ENCODE data around the gene CDPF1. TPM values are rescaled to one million over a fixed set of nuclear protein-coding genes. Genes with fewer than 3 reads are reported as not detected.

CDPF1 gene
- total RNA-seq, 1 experiment from 2014 or later: 11.2 TPM

GRCh38 chr22:46240907-46241306 is 9.2 kb downstream of the CDPF1 start:
- TF ChIP-seq CTCF (IDR thresholded peaks at IDR 0.05): no peak
- no peak for TF ChIP-seq POLR2AphosphoS5 (IDR thresholded peaks at IDR 0.05; ENCODE audit: low read depth, low read length)
- no peak for TF ChIP-seq TCF7L2 (IDR thresholded peaks at IDR 0.05; ENCODE audit: low read depth, low read length)
- TF ChIP-seq, protein P1, sequence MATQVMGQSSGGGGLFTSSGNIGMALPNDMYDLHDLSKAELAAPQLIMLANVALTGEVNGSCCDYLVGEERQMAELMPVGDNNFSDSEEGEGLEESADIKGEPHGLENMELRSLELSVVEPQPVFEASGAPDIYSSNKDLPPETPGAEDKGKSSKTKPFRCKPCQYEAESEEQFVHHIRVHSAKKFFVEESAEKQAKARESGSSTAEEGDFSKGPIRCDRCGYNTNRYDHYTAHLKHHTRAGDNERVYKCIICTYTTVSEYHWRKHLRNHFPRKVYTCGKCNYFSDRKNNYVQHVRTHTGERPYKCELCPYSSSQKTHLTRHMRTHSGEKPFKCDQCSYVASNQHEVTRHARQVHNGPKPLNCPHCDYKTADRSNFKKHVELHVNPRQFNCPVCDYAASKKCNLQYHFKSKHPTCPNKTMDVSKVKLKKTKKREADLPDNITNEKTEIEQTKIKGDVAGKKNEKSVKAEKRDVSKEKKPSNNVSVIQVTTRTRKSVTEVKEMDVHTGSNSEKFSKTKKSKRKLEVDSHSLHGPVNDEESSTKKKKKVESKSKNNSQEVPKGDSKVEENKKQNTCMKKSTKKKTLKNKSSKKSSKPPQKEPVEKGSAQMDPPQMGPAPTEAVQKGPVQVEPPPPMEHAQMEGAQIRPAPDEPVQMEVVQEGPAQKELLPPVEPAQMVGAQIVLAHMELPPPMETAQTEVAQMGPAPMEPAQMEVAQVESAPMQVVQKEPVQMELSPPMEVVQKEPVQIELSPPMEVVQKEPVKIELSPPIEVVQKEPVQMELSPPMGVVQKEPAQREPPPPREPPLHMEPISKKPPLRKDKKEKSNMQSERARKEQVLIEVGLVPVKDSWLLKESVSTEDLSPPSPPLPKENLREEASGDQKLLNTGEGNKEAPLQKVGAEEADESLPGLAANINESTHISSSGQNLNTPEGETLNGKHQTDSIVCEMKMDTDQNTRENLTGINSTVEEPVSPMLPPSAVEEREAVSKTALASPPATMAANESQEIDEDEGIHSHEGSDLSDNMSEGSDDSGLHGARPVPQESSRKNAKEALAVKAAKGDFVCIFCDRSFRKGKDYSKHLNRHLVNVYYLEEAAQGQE (IDR thresholded peaks at IDR 0.05; ENCODE audit: insufficient read depth in 1 of 2, low read depth in 2 of 2, low read length in 1 of 2): no peak
- TF ChIP-seq SIN3A (IDR thresholded peaks at IDR 0.05; ENCODE audit: borderline replicate concordance, insufficient read depth, low read depth, low read length): no peak
- POLR2A ChIA-PET: no interaction called here
- Histone ChIP-seq H3K4me3 (ENCODE audit: low read depth in 2 of 2, low read length in 2 of 2) (no peak overlapping the region), H3K27ac (ENCODE audit: low read length) (no peak overlapping the region), H3K4me1 (ENCODE audit: control insufficient read depth, insufficient read depth, low read length) (no peaks in the 10 kb centered on the region), H3K9me3 (ENCODE audit: control insufficient read depth, insufficient read depth, low read depth, low read length) (no peaks in the 10 kb centered on the region), H3K36me3 (ENCODE audit: control insufficient read depth, insufficient read depth, low read length) (no peaks in the 10 kb centered on the region), H3K27me3 (ENCODE audit: control insufficient read depth, insufficient read depth, low read length) (no peaks in the 10 kb centered on the region)
- in situ Hi-C loops (cut with HindIII; ENCODE audit: low pct_unique_long_range_greater_than_20kb, low sequenced_read_pairs) (no loop called here), intact Hi-C loops (cut with micrococcal nuclease; ENCODE audit: unreplicated experiment) (no loop called here)
- ATAC-seq (no peak), DNase-seq (ENCODE audit: low read depth, low spot score) (no peak)
- BruUV-seq (replicated peaks): no TSS peak
- CTCF ChIA-PET: no interaction called here

DNA sequence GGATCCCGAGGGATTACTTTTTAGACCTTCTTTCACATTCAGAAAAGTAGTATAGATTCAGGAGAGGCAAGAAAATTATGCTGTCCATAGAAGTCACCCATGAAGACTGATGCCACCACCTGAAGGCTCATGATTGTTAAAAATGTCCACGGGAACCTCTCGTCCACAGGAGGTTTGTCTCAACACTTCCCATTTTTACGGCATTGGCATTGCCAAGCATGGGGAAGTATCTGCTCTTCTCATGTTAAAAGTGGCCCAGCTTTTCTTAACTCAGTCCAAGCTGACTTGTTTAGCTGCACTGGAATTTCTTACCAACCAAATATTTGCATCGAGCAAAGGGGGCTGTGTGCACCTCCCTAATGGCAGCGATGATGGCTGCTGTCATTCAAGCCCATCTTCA is 9.6 kb downstream of the CDPF1 start:
- POLR2A ChIA-PET: no interaction called here
- no peak overlapping the region for H3K27ac ChIP-seq (ENCODE audit: low read length)
- no peaks in the 10 kb centered on the region for H3K9me3 ChIP-seq (ENCODE audit: control insufficient read depth, insufficient read depth, low read depth, low read length)
- H3K4me1 ChIP-seq (ENCODE audit: control insufficient read depth, insufficient read depth, low read length): no peaks in the 10 kb centered on the region
- H3K27me3 ChIP-seq (ENCODE audit: control insufficient read depth, insufficient read depth, low read length): no peaks in the 10 kb centered on the region
- DNase-seq (ENCODE audit: low read depth, low spot score): no peak
- H3K36me3 ChIP-seq (ENCODE audit: control insufficient read depth, insufficient read depth, low read length): no peaks in the 10 kb centered on the region
- no peak overlapping the region for H3K4me3 ChIP-seq (ENCODE audit: low read depth in 2 of 2, low read length in 2 of 2)
- BruUV-seq (replicated peaks): no TSS peak
- CTCF ChIA-PET: no interaction called here
- TF ChIP-seq CTCF (IDR thresholded peaks at IDR 0.05) (no peak), POLR2AphosphoS5 (IDR thresholded peaks at IDR 0.05; ENCODE audit: low read depth, low read length) (no peak), SIN3A (IDR thresholded peaks at IDR 0.05; ENCODE audit: borderline replicate concordance, insufficient read depth, low read depth, low read length) (no peak), TCF7L2 (IDR thresholded peaks at IDR 0.05; ENCODE audit: low read depth, low read length) (no peak)
- TF ChIP-seq, protein P1 (IDR thresholded peaks at IDR 0.05; ENCODE audit: insufficient read depth in 1 of 2, low read depth in 2 of 2, low read length in 1 of 2): no peak
- intact Hi-C loops (cut with micrococcal nuclease; ENCODE audit: unreplicated experiment) (no loop called here), in situ Hi-C loops (cut with HindIII; ENCODE audit: low pct_unique_long_range_greater_than_20kb, low sequenced_read_pairs) (no loop called here)
- ATAC-seq: no peak

All from Panc1 (cell line).